ENCODE results near the gene FYN.

Gene FYN

DNA sequence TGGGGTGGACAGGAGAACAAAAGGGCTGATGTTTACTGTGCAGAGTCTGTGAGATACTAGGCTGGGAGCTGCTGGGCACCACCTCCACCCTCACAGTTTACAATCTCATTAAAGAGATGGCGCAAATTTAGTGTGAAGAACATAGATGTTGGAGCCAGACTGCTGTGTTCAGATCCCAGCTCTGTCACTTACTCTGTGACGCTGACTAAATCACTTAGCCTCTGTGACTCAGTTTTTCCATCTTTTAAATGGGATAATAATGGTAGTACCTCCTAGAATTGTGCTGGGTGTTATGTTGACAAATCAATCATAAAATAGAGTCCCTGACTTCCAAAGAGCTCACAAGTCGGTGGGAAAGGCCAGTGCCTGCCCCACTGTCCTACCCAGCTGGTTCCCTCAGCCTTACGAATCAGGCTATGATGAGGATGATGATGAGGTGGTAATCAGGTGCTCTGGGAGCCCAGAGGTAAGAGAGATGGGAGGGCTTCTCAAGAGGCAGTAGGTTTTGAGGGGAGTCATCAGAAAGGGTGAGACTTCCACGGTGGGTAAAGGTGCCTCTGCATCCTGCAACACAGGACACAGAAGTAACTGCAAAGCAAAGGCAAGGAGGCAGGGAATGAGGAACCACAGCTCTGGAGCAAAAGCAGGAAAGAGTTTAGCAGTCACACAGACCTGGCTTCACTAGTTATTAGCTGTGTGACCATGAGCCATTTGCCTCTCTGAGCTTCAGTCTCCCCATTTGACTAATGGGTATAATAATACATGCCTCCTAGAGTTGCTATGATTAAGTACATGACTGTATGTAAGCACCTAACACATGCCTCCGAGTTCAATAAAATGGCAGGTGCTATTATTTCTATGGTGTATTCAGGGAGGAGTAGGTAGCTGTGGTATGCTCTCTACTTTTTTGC, 8.9 kb downstream of the FYN start:
- no peak for DNase-seq (ENCODE audit: low read depth)
- TF ChIP-seq, protein P1, sequence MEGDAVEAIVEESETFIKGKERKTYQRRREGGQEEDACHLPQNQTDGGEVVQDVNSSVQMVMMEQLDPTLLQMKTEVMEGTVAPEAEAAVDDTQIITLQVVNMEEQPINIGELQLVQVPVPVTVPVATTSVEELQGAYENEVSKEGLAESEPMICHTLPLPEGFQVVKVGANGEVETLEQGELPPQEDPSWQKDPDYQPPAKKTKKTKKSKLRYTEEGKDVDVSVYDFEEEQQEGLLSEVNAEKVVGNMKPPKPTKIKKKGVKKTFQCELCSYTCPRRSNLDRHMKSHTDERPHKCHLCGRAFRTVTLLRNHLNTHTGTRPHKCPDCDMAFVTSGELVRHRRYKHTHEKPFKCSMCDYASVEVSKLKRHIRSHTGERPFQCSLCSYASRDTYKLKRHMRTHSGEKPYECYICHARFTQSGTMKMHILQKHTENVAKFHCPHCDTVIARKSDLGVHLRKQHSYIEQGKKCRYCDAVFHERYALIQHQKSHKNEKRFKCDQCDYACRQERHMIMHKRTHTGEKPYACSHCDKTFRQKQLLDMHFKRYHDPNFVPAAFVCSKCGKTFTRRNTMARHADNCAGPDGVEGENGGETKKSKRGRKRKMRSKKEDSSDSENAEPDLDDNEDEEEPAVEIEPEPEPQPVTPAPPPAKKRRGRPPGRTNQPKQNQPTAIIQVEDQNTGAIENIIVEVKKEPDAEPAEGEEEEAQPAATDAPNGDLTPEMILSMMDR (IDR thresholded peaks at IDR 0.05; ENCODE audit: insufficient read depth, low read depth, low read length, missing control alignments): no peak
- no peak overlapping the region for H3K4me3 ChIP-seq (ENCODE audit: low read length)

- no peak overlapping the region for H3K4me3 ChIP-seq (ENCODE audit: low read length)
- no peak for DNase-seq (ENCODE audit: low read depth)
- TF ChIP-seq, protein P1 (IDR thresholded peaks at IDR 0.05; ENCODE audit: insufficient read depth, low read depth, low read length, missing control alignments): no peak
These were observed 10.5 kb downstream of the FYN start for GRCh38 chr6:111862741-111863140.

DNA sequence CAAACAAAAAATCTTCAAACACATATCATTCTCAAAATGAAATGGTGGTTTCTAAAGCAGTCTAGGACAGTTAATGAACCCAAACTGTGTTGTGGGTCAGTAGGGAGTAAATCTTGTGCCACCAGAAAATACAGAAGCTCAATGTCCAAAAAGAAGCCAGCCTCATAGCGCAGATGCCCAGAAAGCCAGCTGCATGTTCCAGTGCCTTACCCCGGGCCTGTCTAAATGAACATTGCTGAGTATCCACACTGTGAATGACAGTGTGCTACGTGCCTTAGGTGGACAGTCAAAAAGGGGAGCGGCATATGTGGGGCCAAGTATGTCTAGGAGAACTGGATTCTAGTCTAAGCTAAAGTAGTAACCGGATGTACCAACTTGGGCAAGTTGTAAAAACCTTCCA, 10.9 kb downstream of the FYN start:
- TF ChIP-seq, protein P1 (IDR thresholded peaks at IDR 0.05; ENCODE audit: insufficient read depth, low read depth, low read length, missing control alignments): no peak
- H3K4me3 ChIP-seq (ENCODE audit: low read length): no peak overlapping the region
- DNase-seq (ENCODE audit: low read depth): no peak

GRCh38 chr6:111861431-111861885, 11.8 kb downstream of the FYN start:
- DNase-seq (ENCODE audit: low read depth): no peak
- no peak overlapping the region for H3K4me3 ChIP-seq (ENCODE audit: low read length)
- TF ChIP-seq, protein P1 (IDR thresholded peaks at IDR 0.05; ENCODE audit: insufficient read depth, low read depth, low read length, missing control alignments): no peak

DNA sequence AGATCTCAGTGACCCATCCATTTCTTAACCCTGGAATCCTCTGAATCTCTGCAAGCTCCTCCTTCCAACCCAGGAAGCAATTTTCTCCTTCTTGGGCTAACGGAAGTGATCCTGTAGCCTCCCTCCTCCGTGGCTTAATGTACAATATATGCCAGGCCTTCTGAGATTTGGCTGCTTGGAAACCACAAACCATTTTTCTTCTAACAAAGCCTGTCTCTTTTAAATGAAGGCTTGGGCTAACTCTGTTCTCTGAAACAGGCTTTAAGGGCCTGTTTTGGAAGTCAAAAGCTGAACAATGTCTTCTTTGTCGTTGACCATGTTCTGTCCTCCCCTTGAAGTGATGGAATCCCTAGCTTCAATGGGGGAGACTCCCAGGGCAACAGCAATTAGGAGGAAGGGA, 14.9 kb downstream of the FYN start:
- DNase-seq (ENCODE audit: low read depth): no peak
- TF ChIP-seq, protein P1 (IDR thresholded peaks at IDR 0.05; ENCODE audit: insufficient read depth, low read depth, low read length, missing control alignments): no peak
- no peak overlapping the region for H3K4me3 ChIP-seq (ENCODE audit: low read length)

GRCh38 chr6:111857674-111858337, 15.4 kb downstream of the FYN start:
- TF ChIP-seq, protein P1 (IDR thresholded peaks at IDR 0.05; ENCODE audit: insufficient read depth, low read depth, low read length, missing control alignments): no peak
- DNase-seq (ENCODE audit: low read depth): no peak
- no peak overlapping the region for H3K4me3 ChIP-seq (ENCODE audit: low read length)
